ENCODE measurements around the gene CDT1.

- TF ChIP-seq CTCF (IDR thresholded peaks at IDR 0.05) (no peak), EP300 (IDR thresholded peaks at IDR 0.05) (no peak), POLR2A (IDR thresholded peaks at IDR 0.05) (no peak)
These were observed 15.8 kb upstream of the CDT1 start for GRCh38 chr16:88787579-88788314.
